ENCODE measurements around the gene ACAA1. TPM values are rescaled to one million over a fixed set of nuclear protein-coding genes. Genes with fewer than 3 reads are reported as not detected.
"Not testable (repeated sequence)": the region's sequence is repeated elsewhere in the genome, so short reads cannot be mapped to it uniquely, and the experiment has no call there.

Gene ACAA1
- total RNA-seq, 2 donors from 2014 or later, result 73.9 to 83.9 TPM

GRCh38 chr3:38085943-38086324 is 51.0 kb downstream of the ACAA1 start:
- peak; percentile 27 to 30 for ATAC-seq
- Mint-ChIP-seq H3K36me3 (peaks cover 0 to 4% of the 10 kb centered on the region in 2 donors), H3K27ac (peak overlapping the region in 1 of 2 donors; percentile 79), H3K9me3 (peaks cover 6 to 8% of the 10 kb centered on the region in 2 donors)
- no peak for DNase-seq (ENCODE audit: low spot score in 2 of 2)

- Mint-ChIP-seq H3K9me3 (peaks cover 6 to 8% of the 10 kb centered on the region in 2 donors), H3K36me3 (peaks cover 0 to 4% of the 10 kb centered on the region in 2 donors), H3K27ac (peak overlapping the region in 1 of 2 donors; percentile 79)
- ATAC-seq, result peak; percentile 32
- DNase-seq (ENCODE audit: low spot score in 2 of 2), result no peak
Measured at GRCh38 chr3:38085311-38085942, 51.5 kb downstream of the ACAA1 start.

DNA sequence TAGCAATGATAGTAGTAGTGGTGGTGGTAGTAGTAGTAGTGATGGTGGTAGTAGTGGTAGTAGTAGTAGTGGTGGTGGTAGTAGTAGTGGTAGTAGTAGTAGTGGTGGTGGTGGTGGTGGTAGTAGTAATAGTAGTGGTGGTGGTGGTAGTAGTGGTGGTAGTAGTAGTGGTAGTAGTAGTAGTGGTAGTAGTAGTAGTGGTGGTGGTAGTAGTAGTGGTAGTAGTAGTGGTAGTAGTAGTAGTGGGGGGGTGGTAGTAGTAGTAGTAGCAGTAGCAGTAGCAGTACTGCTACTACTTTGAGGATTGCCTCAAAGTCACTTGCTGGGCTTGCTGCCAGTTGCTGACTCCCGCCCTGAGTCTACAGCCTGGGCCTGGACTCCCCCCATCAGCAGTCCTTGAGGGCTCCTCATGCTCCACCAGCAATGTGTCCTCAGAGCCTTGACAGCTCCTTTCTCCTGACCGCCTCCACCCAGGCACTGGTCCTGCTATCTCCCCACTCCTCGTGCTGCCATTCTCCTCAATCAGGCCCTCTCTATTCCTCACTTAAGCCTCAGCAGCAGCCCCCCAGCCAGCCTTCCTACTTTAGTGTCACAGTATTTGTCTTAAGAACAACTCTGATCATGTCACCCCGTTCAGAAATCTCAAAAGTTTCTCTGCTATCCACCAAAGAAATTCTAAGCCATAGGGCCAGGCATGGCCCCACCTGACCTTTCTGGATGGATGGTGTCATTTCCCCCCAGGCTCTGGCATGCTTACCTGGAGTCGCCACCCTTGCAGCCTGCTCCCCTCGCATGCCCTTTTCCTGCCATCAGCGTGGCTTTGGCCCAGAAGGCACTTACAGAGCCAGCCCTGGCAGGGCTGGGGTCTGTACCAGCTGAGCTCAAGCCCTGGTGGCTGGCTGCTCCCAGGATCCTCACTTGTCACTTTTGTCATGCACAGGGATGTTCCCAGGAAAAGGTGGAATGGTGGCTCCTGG is 52.3 kb downstream of the ACAA1 start:
- Mint-ChIP-seq H3K36me3 (peaks cover 0 to 4% of the 10 kb centered on the region in 2 donors), H3K9me3 (peaks cover 6 to 8% of the 10 kb centered on the region in 2 donors), H3K27ac (peak overlapping the region; percentile 17 to 79)
- DNase-seq (ENCODE audit: low spot score in 2 of 2) (peak in 1 of 2 donors; percentile 12), ATAC-seq (peak; percentile 64 to 75)

- no peak for DNase-seq (ENCODE audit: low spot score in 2 of 2)
- no peak for ATAC-seq
- Mint-ChIP-seq H3K27ac (peak overlapping the region; percentile 17 to 79), H3K9me3 (peaks cover 6 to 8% of the 10 kb centered on the region in 2 donors), H3K36me3 (peaks cover 0 to 4% of the 10 kb centered on the region in 2 donors)
Measured at GRCh38 chr3:38083871-38084333, 53.0 kb downstream of the ACAA1 start.

- not testable (repeated sequence) for H3K36me3 Mint-ChIP-seq; H3K27ac Mint-ChIP-seq; H3K9me3 Mint-ChIP-seq; DNase-seq (ENCODE audit: low spot score in 2 of 2); ATAC-seq
Measured at GRCh38 chr3:38083254-38083653, 53.7 kb downstream of the ACAA1 start.

- not testable (repeated sequence) for DNase-seq (ENCODE audit: low spot score in 2 of 2); H3K9me3 Mint-ChIP-seq; H3K36me3 Mint-ChIP-seq; ATAC-seq
- H3K27ac Mint-ChIP-seq, result peak overlapping the region in 1 of 2 donors; percentile 55
Measured at GRCh38 chr3:38082296-38082695, 54.6 kb downstream of the ACAA1 start.

DNA sequence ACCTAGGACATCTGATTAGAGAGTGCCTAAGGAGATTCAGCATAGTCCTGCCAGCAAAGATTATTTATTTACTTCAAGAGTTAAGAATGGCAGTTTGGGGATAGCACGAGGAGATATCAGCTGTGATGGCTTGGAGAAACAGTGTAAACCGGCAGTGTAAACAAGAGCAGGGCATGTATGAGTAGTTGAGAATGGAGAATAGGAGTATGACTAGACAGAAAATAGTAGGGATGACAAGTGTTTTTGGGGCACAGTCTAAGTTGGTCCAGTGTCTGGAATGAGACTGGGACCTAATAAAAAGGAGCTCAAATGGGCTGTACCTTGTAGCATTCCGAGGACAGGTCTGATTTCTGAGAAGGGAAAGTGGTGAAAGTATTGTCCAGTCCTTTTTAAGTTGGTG is 59.9 kb downstream of the ACAA1 start:
- H3K9me3 Mint-ChIP-seq; DNase-seq (ENCODE audit: low spot score in 2 of 2); ATAC-seq; H3K36me3 Mint-ChIP-seq; H3K27ac Mint-ChIP-seq: not testable (repeated sequence)

Other genes with a start within 250 kb of the ACAA1 start
- gene VILL, start 146.3 kb downstream of the ACAA1 start, total RNA-seq, result 10 to 100 TPM; 13.2 to 13.8 TPM
- gene PLCD1, start 107.5 kb downstream of the ACAA1 start, total RNA-seq, result 10 to 100 TPM; 10.0 to 18.5 TPM
- 1 to 10 TPM in 1 of 2 donors, under 1 TPM in 1; 0.18 to 1.9 TPM for gene DLEC1, start 97.9 kb downstream of the ACAA1 start, total RNA-seq
- 10 to 100 TPM; 23.5 to 41.2 TPM for gene MYD88, start 1.5 kb upstream of the ACAA1 start, total RNA-seq
- gene OXSR1, start 28.4 kb upstream of the ACAA1 start, total RNA-seq, result 10 to 100 TPM; 46.8 to 58.3 TPM
- 1 to 10 TPM in 1 of 2 donors, under 1 TPM in 1; 0.11 to 1.1 TPM for gene SLC22A13, start 128.7 kb upstream of the ACAA1 start, total RNA-seq
- not detected for gene SLC22A14, start 145.2 kb upstream of the ACAA1 start, total RNA-seq
- 1 to 10 TPM; 2.3 to 9.8 TPM for gene XYLB, start 209.7 kb upstream of the ACAA1 start, total RNA-seq

All from activated naive CD4-positive, alpha-beta T cell treated with anti-CD3 and anti-CD28 coated beads, Interleukin-2, amount 50 U/mL, for 72 hours (primary cell).